ENCODE data around the gene ADAMTS2.

The ADAMTS2 gene

DNA sequence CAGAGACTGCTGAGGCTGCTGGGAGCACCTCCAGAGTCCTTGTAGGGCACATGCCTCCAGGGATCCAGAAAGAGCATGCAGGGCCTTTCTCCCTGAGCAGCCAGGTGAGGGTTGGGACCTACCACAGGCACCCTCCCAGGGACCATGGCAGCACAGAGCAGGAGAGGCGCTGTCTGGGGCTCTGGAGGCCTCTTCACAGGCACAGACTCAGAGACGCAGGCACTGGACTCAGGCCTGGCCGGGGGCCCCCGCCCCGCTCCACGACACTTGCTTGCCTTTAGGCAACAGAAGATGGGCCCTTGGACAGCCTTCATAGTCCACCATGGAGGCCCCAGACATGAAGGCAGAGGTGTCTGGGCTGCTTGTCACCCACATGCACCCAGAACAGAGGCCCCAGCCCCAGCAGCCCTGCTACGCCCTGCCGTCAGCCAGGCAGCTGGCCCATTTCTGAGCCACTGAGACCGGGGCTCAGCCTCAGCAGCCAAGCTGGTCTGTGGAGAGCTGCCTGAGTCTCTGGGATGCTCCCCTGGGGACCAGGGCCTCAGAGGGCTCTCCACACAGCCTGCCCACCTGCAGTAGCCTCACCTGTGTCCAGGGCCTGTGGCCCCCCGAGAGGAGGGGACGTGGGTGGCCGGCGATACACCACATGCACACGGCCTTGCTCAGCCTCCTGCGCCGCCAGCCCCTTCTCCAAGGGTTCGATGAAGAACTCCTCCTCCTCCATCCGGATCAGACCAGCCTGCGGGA is 72.8 kb downstream of the ADAMTS2 start:
- H3K18ac ChIP-seq (ENCODE audit: low read length), result peak overlapping the region; percentile 95

DNA sequence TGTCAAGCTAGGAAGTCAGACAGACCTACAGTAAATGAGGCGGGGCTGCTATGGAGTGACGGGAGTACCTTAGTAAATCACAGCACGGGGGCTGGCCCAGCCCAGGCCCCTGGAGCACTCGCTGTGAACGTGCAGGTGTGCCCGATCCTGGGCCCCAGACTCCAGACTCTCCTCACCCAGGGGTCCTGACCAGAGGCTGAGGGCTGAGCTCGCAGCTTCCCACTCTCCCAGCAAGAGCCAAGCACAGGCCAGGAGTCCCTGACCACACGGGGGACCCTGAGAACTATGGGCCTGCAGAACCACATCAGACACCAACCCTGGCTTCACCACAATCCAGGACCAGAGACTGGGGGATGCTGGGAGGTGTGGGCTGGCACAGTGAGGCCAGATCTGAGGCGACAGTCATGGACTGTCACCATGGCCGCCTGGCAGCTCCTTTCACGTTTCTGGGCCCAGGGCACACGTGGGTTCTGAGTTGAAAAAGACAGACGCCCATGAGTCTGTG is 73.4 kb downstream of the ADAMTS2 start:
- H3K23ac ChIP-seq (ENCODE audit: low read depth, low read length, poor library complexity), result no peak overlapping the region
- H3K14ac ChIP-seq (ENCODE audit: low read length), result peak overlapping the region; percentile 1
- no peak overlapping the region for H3K4me2 ChIP-seq (ENCODE audit: insufficient read depth, low read length, poor library complexity, severe bottlenecking)
- peak overlapping the region; percentile 78 for H2BK12ac ChIP-seq (ENCODE audit: low read length)
- peaks cover 0 to 3% of the 10 kb centered on the region in 2 donors for H3K9me3 ChIP-seq (replicated peaks in 1 of 2; ENCODE audit: control insufficient read depth in 2 of 2, insufficient read depth in 1 of 2, low read depth in 1 of 2, low read length in 2 of 2)
- H2AK5ac ChIP-seq (ENCODE audit: low read depth, low read length), result peak overlapping the region; percentile 100
- no peak overlapping the region for H3K4ac ChIP-seq (ENCODE audit: low read length)
- H3K4me3 ChIP-seq (ENCODE audit: low read length in 2 of 2), result no peak overlapping the region
- H3K79me1 ChIP-seq (ENCODE audit: low read depth, low read length), result peaks cover 5% of the 10 kb centered on the region
- H3K27ac ChIP-seq (replicated peaks; ENCODE audit: low read length), result no peak overlapping the region
- H2BK15ac ChIP-seq (ENCODE audit: low read length), result peak overlapping the region; percentile 91
- H3K9ac ChIP-seq (ENCODE audit: low read depth, low read length, poor library complexity), result peak overlapping the region; percentile 25
- DNase-seq (ENCODE audit: low spot score), result no peak
- peak overlapping the region; percentile 95 for H3K18ac ChIP-seq (ENCODE audit: low read length)
- H4K91ac ChIP-seq (ENCODE audit: low read depth, low read length, poor library complexity), result peak overlapping the region; percentile 56
- no CpG with 5 or more reads among the region's 13 CpGs for WGBS, 2 donors (ENCODE audit: extremely low coverage in 2 of 2, insufficient read length in 2 of 2, insufficient replicate concordance in 1 of 2)
- H2BK5ac ChIP-seq (ENCODE audit: low read length), result peak overlapping the region; percentile 90
- H3K36me3 ChIP-seq (replicated peaks in 1 of 2; ENCODE audit: control insufficient read depth in 2 of 2, insufficient read depth in 2 of 2, low read length in 2 of 2), result no peaks in the 10 kb centered on the region
- H4K8ac ChIP-seq (ENCODE audit: low read depth, low read length), result no peak overlapping the region
- H2AFZ ChIP-seq (ENCODE audit: low read length), result peak overlapping the region; percentile 11
- H3K4me1 ChIP-seq (ENCODE audit: control insufficient read depth in 2 of 2, insufficient read depth in 1 of 2, low read depth in 1 of 2, low read length in 2 of 2), result peaks cover 0 to 6% of the 10 kb centered on the region in 2 donors
- peak overlapping the region; percentile 95 for H2BK120ac ChIP-seq (ENCODE audit: low read depth, low read length)
- no peaks in the 10 kb centered on the region for H3K27me3 ChIP-seq (ENCODE audit: control insufficient read depth in 3 of 3, insufficient read depth in 3 of 3, low read depth in 1 of 3, low read length in 3 of 3)

More for the DNA sequence above, 72.8 kb downstream of the ADAMTS2 start:
- no peak for DNase-seq (ENCODE audit: low spot score)
- Histone ChIP-seq H2BK120ac (ENCODE audit: low read depth, low read length) (peak overlapping the region; percentile 95), H3K9ac (ENCODE audit: low read depth, low read length, poor library complexity) (no peak overlapping the region), H2BK15ac (ENCODE audit: low read length) (peak overlapping the region; percentile 91), H3K27ac (replicated peaks; ENCODE audit: low read length) (no peak overlapping the region), H4K8ac (ENCODE audit: low read depth, low read length) (no peak overlapping the region), H2AK5ac (ENCODE audit: low read depth, low read length) (peak overlapping the region; percentile 100), H3K27me3 (ENCODE audit: control insufficient read depth in 3 of 3, insufficient read depth in 3 of 3, low read depth in 1 of 3, low read length in 3 of 3) (no peaks in the 10 kb centered on the region), H4K91ac (ENCODE audit: low read depth, low read length, poor library complexity) (peak overlapping the region; percentile 56), H2BK12ac (ENCODE audit: low read length) (peak overlapping the region; percentile 96), H3K4me1 (ENCODE audit: control insufficient read depth in 2 of 2, insufficient read depth in 1 of 2, low read depth in 1 of 2, low read length in 2 of 2) (peaks cover 0 to 7% of the 10 kb centered on the region in 2 donors), H2BK5ac (ENCODE audit: low read length) (peak overlapping the region; percentile 90), H3K4ac (ENCODE audit: low read length) (no peak overlapping the region), H3K79me1 (ENCODE audit: low read depth, low read length) (peaks cover 3% of the 10 kb centered on the region), H3K9me3 (replicated peaks in 1 of 2; ENCODE audit: control insufficient read depth in 2 of 2, insufficient read depth in 1 of 2, low read depth in 1 of 2, low read length in 2 of 2) (peaks cover 0 to 3% of the 10 kb centered on the region in 2 donors), H3K23ac (ENCODE audit: low read depth, low read length, poor library complexity) (no peak overlapping the region), H3K4me2 (ENCODE audit: insufficient read depth, low read length, poor library complexity, severe bottlenecking) (no peak overlapping the region), H3K36me3 (replicated peaks in 1 of 2; ENCODE audit: control insufficient read depth in 2 of 2, insufficient read depth in 2 of 2, low read length in 2 of 2) (no peaks in the 10 kb centered on the region), H2AFZ (ENCODE audit: low read length) (peak overlapping the region; percentile 69), H3K4me3 (ENCODE audit: low read length in 2 of 2) (no peak overlapping the region), H3K14ac (ENCODE audit: low read length) (peak overlapping the region; percentile 22)
- no CpG with 5 or more reads among the region's 19 CpGs for WGBS, 2 donors (ENCODE audit: extremely low coverage in 2 of 2, insufficient read length in 2 of 2, insufficient replicate concordance in 1 of 2)

DNA sequence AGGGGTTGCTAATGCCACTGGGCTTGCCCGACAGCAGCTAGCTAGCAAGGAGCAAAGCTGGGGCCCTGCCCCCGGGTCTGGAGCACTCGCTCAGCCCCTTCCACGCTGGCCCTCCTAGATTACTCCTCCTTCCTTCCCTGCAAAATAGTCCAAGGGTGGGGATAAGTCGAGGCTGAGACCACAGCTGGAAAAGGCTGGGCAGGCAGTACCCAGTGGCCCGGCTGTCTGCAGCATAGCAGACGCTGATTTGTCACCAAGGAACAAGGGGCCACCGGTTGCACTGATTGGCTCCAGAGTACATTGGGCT is 73.9 kb downstream of the ADAMTS2 start:
- no peak overlapping the region for H3K4ac ChIP-seq (ENCODE audit: low read length)
- no peak overlapping the region for H2BK12ac ChIP-seq (ENCODE audit: low read length)
- WGBS, 2 donors (ENCODE audit: extremely low coverage in 2 of 2, insufficient read length in 2 of 2, insufficient replicate concordance in 1 of 2), result no CpG with 5 or more reads among the region's 8 CpGs
- no peaks in the 10 kb centered on the region for H3K36me3 ChIP-seq (replicated peaks in 1 of 2; ENCODE audit: control insufficient read depth in 2 of 2, insufficient read depth in 2 of 2, low read length in 2 of 2)
- no peak for DNase-seq (ENCODE audit: low spot score)
- H3K27ac ChIP-seq (replicated peaks; ENCODE audit: low read length), result no peak overlapping the region
- no peak overlapping the region for H4K91ac ChIP-seq (ENCODE audit: low read depth, low read length, poor library complexity)
- H3K4me3 ChIP-seq (ENCODE audit: low read length in 2 of 2), result no peak overlapping the region
- peak overlapping the region; percentile 73 for H2AK5ac ChIP-seq (ENCODE audit: low read depth, low read length)
- peak overlapping the region; percentile 21 for H3K18ac ChIP-seq (ENCODE audit: low read length)
- no peak overlapping the region for H3K4me2 ChIP-seq (ENCODE audit: insufficient read depth, low read length, poor library complexity, severe bottlenecking)
- H3K4me1 ChIP-seq (ENCODE audit: control insufficient read depth in 2 of 2, insufficient read depth in 1 of 2, low read depth in 1 of 2, low read length in 2 of 2), result peaks cover 0 to 6% of the 10 kb centered on the region in 2 donors
- H2AFZ ChIP-seq (ENCODE audit: low read length), result no peak overlapping the region
- H3K79me1 ChIP-seq (ENCODE audit: low read depth, low read length), result peaks cover 5% of the 10 kb centered on the region
- H3K23ac ChIP-seq (ENCODE audit: low read depth, low read length, poor library complexity), result no peak overlapping the region
- no peak overlapping the region for H2BK15ac ChIP-seq (ENCODE audit: low read length)
- H3K9ac ChIP-seq (ENCODE audit: low read depth, low read length, poor library complexity), result no peak overlapping the region
- no peak overlapping the region for H3K14ac ChIP-seq (ENCODE audit: low read length)
- no peaks in the 10 kb centered on the region for H3K27me3 ChIP-seq (ENCODE audit: control insufficient read depth in 3 of 3, insufficient read depth in 3 of 3, low read depth in 1 of 3, low read length in 3 of 3)
- no peak overlapping the region for H2BK5ac ChIP-seq (ENCODE audit: low read length)
- H4K8ac ChIP-seq (ENCODE audit: low read depth, low read length), result no peak overlapping the region
- H2BK120ac ChIP-seq (ENCODE audit: low read depth, low read length), result no peak overlapping the region
- peaks cover 0 to 3% of the 10 kb centered on the region in 2 donors for H3K9me3 ChIP-seq (replicated peaks in 1 of 2; ENCODE audit: control insufficient read depth in 2 of 2, insufficient read depth in 1 of 2, low read depth in 1 of 2, low read length in 2 of 2)

DNA sequence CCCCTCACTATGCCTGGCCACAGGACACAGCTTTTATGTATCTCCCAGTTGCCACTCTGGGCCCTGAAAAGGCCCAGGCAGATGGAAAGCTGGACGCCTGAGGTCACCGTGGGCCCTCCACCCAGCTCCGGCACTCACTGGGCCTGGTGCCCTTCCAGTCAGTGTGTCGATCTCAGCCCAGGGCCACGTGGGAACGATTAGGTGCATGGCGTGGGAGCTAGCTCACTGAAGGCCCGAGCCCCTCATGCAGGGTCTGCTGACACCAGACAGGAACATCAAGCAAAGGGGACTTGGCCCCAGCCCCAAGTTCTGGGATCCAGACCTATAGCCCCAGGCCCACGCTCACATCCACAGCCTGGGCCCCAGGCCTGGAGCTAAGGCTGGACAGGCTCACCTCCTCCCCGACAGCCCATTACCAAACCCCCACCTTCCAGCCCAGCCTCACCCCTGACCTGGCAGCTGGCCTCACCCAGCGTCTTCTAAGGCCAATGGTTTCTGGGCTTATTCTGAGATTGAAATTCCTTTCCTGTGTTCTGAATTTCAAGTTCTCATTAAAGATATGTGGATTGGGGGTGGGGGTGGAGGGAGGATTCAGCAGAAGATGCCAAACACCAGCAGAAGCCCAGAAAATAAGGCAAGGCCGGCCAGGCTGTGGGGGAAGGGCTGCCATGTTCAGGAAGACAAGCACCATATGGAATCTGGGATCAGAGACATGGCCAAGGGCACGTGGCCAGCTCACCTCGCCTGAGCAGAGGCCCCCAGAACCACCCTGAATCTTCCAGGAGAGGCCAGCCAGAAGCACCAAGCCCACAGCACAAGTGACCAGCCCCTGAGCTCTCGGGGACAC is 74.5 kb downstream of the ADAMTS2 start:
- H2BK120ac ChIP-seq (ENCODE audit: low read depth, low read length), result no peak overlapping the region
- peaks cover 0 to 6% of the 10 kb centered on the region in 2 donors for H3K4me1 ChIP-seq (ENCODE audit: control insufficient read depth in 2 of 2, insufficient read depth in 1 of 2, low read depth in 1 of 2, low read length in 2 of 2)
- no peak overlapping the region for H3K23ac ChIP-seq (ENCODE audit: low read depth, low read length, poor library complexity)
- H4K91ac ChIP-seq (ENCODE audit: low read depth, low read length, poor library complexity), result no peak overlapping the region
- no peaks in the 10 kb centered on the region for H3K36me3 ChIP-seq (replicated peaks in 1 of 2; ENCODE audit: control insufficient read depth in 2 of 2, insufficient read depth in 2 of 2, low read length in 2 of 2)
- H3K9me3 ChIP-seq (replicated peaks in 1 of 2; ENCODE audit: control insufficient read depth in 2 of 2, insufficient read depth in 1 of 2, low read depth in 1 of 2, low read length in 2 of 2), result peaks cover 0 to 3% of the 10 kb centered on the region in 2 donors
- H3K4ac ChIP-seq (ENCODE audit: low read length), result no peak overlapping the region
- H3K27me3 ChIP-seq (ENCODE audit: control insufficient read depth in 3 of 3, insufficient read depth in 3 of 3, low read depth in 1 of 3, low read length in 3 of 3), result no peaks in the 10 kb centered on the region
- peak overlapping the region; percentile 69 for H2BK15ac ChIP-seq (ENCODE audit: low read length)
- peak overlapping the region; percentile 9 for H4K8ac ChIP-seq (ENCODE audit: low read depth, low read length)
- DNase-seq (ENCODE audit: low spot score), result no peak
- H3K14ac ChIP-seq (ENCODE audit: low read length), result peak overlapping the region; percentile 86
- no peak overlapping the region for H2AFZ ChIP-seq (ENCODE audit: low read length)
- no peak overlapping the region for H3K27ac ChIP-seq (replicated peaks; ENCODE audit: low read length)
- H3K9ac ChIP-seq (ENCODE audit: low read depth, low read length, poor library complexity), result peak overlapping the region; percentile 38
- H3K18ac ChIP-seq (ENCODE audit: low read length), result peak overlapping the region; percentile 90
- peak overlapping the region; percentile 73 for H2AK5ac ChIP-seq (ENCODE audit: low read depth, low read length)
- H2BK12ac ChIP-seq (ENCODE audit: low read length), result peak overlapping the region; percentile 79
- no peak overlapping the region for H3K4me3 ChIP-seq (ENCODE audit: low read length in 2 of 2)
- peak overlapping the region; percentile 4 for H3K4me2 ChIP-seq (ENCODE audit: insufficient read depth, low read length, poor library complexity, severe bottlenecking)
- peaks cover 5% of the 10 kb centered on the region for H3K79me1 ChIP-seq (ENCODE audit: low read depth, low read length)
- no CpG with 5 or more reads among the region's 15 CpGs for WGBS, 2 donors (ENCODE audit: extremely low coverage in 2 of 2, insufficient read length in 2 of 2, insufficient replicate concordance in 1 of 2)
- H2BK5ac ChIP-seq (ENCODE audit: low read length), result peak overlapping the region; percentile 28
